Activated CD8-positive, alpha-beta memory T cell treated with anti-CD3 and anti-CD28 coated beads for 36 hours (primary cell): ENCODE data around the gene MRPL18. TPM values are rescaled to one million over a fixed set of nuclear protein-coding genes. Genes with fewer than 3 reads are reported as not detected.
"Not testable (repeated sequence)": the region's sequence is repeated elsewhere in the genome, so short reads cannot be mapped to it uniquely, and the experiment has no call there.

Source experiments
- CTCF ChIA-PET: fragments of 350-600 bp; sonication (Branson Sonifier 250); formaldehyde crosslinking; loops from one replicate; lab custom pipeline; 2021; ENCODE audit warnings: antibody characterized with exemption; lab: Charles Lee
- POLR2A ChIA-PET: fragments of 350-600 bp; sonication (Branson Sonifier 250); formaldehyde crosslinking; loops from one replicate; lab custom pipeline; 2021; ENCODE audit warnings: antibody characterized with exemption; lab: Charles Lee
- total RNA-seq, 2 experiments: library from RNA; stranded (reverse); gene quantifications; one replicate each; pipeline ENCODE4 v1.2.3, GENCODE V29; 2021

MRPL18 gene
- total RNA-seq, 2 experiments from 2014 or later = 129 to 130 TPM

GRCh38 chr6:159806021-159806458, 15.8 kb downstream of the MRPL18 start:
- POLR2A ChIA-PET = interaction anchor here (0.6 kb wide), 1 partner anchor 14 kb away, joined by 4 read pairs; no protein-coding TSS in a partner anchor
- CTCF ChIA-PET = interaction anchor here (0.7 kb wide), 1 partner anchor 26 kb away, joined by 3 read pairs; no protein-coding TSS in a partner anchor

- CTCF ChIA-PET = interaction anchor here (1.0 kb wide), 1 partner anchor 20 kb away, joined by 3 read pairs; no protein-coding TSS in a partner anchor
- POLR2A ChIA-PET = no interaction called here
Observed at GRCh38 chr6:159807150-159807858, 17.0 kb downstream of the MRPL18 start.

- ChIA-PET POLR2A (no interaction called here), CTCF (no interaction called here)
Observed at GRCh38 chr6:159808647-159809046, 18.4 kb downstream of the MRPL18 start.

- POLR2A ChIA-PET = no interaction called here
- CTCF ChIA-PET = interaction anchor here (0.7 kb wide), 1 partner anchor 89 kb away, joined by 4 read pairs; no protein-coding TSS in a partner anchor
Observed at GRCh38 chr6:159809149-159809548, 18.9 kb downstream of the MRPL18 start.

GRCh38 chr6:159813781-159814180, 23.5 kb downstream of the MRPL18 start:
- POLR2A ChIA-PET = no interaction called here

GRCh38 chr6:159815410-159815809, 25.1 kb downstream of the MRPL18 start:
- CTCF ChIA-PET = no interaction called here
- POLR2A ChIA-PET = no interaction called here

More at GRCh38 chr6:159813781-159814180, 23.5 kb downstream of the MRPL18 start:
- CTCF ChIA-PET = no interaction called here

GRCh38 chr6:159816775-159817174, 26.5 kb downstream of the MRPL18 start:
- POLR2A ChIA-PET, CTCF ChIA-PET: not testable (repeated sequence)

- ChIA-PET CTCF (no interaction called here), POLR2A (no interaction called here)
Observed at GRCh38 chr6:159817951-159818739, 27.9 kb downstream of the MRPL18 start.

- POLR2A ChIA-PET = interaction anchor here (0.5 kb wide), 1 partner anchor 919 kb away, joined by 6 read pairs; no protein-coding TSS in a partner anchor
- CTCF ChIA-PET = no interaction called here
Observed at GRCh38 chr6:159819098-159819497, 28.8 kb downstream of the MRPL18 start.

- CTCF ChIA-PET = no interaction called here
- POLR2A ChIA-PET = interaction anchor here (1.0 kb wide), 1 partner anchor 20 kb away, joined by 3 read pairs; the partner anchor contains the start of gene PNLDC1
Observed at GRCh38 chr6:159819932-159820640, 29.8 kb downstream of the MRPL18 start.

- CTCF ChIA-PET = interaction anchor here (1.3 kb wide), 1 partner anchor 12 kb away, joined by 3 read pairs; no protein-coding TSS in a partner anchor
Observed at GRCh38 chr6:159821122-159821521, 30.9 kb downstream of the MRPL18 start.

GRCh38 chr6:159821726-159822125, 31.5 kb downstream of the MRPL18 start:
- POLR2A ChIA-PET = no interaction called here
- CTCF ChIA-PET = interaction anchor here (1.3 kb wide), 1 partner anchor 11 kb away, joined by 3 read pairs; no protein-coding TSS in a partner anchor

More at GRCh38 chr6:159821122-159821521, 30.9 kb downstream of the MRPL18 start:
- POLR2A ChIA-PET = no interaction called here

GRCh38 chr6:159823953-159824352, 33.7 kb downstream of the MRPL18 start:
- POLR2A ChIA-PET = no interaction called here
- CTCF ChIA-PET = no interaction called here

GRCh38 chr6:159824690-159825089, 34.4 kb downstream of the MRPL18 start:
- POLR2A ChIA-PET, CTCF ChIA-PET: not testable (repeated sequence)

- ChIA-PET CTCF (no interaction called here), POLR2A (no interaction called here)
Observed at GRCh38 chr6:159826004-159826403, 35.7 kb downstream of the MRPL18 start.

GRCh38 chr6:159826968-159827647, 36.8 kb downstream of the MRPL18 start:
- POLR2A ChIA-PET = no interaction called here

GRCh38 chr6:159828074-159828473, 37.8 kb downstream of the MRPL18 start:
- POLR2A ChIA-PET = no interaction called here
- CTCF ChIA-PET = no interaction called here

More at GRCh38 chr6:159826968-159827647, 36.8 kb downstream of the MRPL18 start:
- CTCF ChIA-PET = interaction anchor here (0.7 kb wide), 1 partner anchor 107 kb away, joined by 3 read pairs; no protein-coding TSS in a partner anchor

GRCh38 chr6:159829526-159829925, 39.3 kb downstream of the MRPL18 start:
- POLR2A ChIA-PET = no interaction called here

More at GRCh38 chr6:159829526-159829925, 39.3 kb downstream of the MRPL18 start:
- CTCF ChIA-PET = no interaction called here
